Gastroesophageal sphincter (tissue), 3 donors: ENCODE results near the gene UBAC2.

Experiments
- EP300 ChIP-seq: sonication (generic); formaldehyde crosslinking; IDR thresholded peaks from one replicate; pipeline ENCODE4 v1.6.1; 2017; ENCODE audit warnings: antibody characterized with exemption, mild to moderate bottlenecking
- POLR2A ChIP-seq, 2 donors: fragments of 450-650 bp; IDR thresholded peaks; one replicate each; pipeline ENCODE4 v1.6.1; 2017; ENCODE audit warnings: antibody characterized with exemption in 2 of 2, mild to moderate bottlenecking in 2 of 2, moderate library complexity in 1 of 2
- POLR2AphosphoS5 ChIP-seq: sonication (generic); formaldehyde crosslinking; IDR thresholded peaks from one replicate; pipeline ENCODE4 v1.6.1; 2017; ENCODE audit warnings: antibody characterized with exemption
- TF ChIP-seq, protein P1 (sequence below), 4 experiments: fragments of 200-600 bp in 2 of 4; fragments of 450-650 bp in 2 of 4; sonication (generic) in 1 of 4; IDR thresholded peaks; one replicate each; pipeline ENCODE4 v1.5.1; 2017 to 2019; ENCODE audit warnings: antibody characterized with exemption in 4 of 4, mild to moderate bottlenecking in 2 of 4, moderate library complexity in 2 of 4

- TF ChIP-seq, protein P1, sequence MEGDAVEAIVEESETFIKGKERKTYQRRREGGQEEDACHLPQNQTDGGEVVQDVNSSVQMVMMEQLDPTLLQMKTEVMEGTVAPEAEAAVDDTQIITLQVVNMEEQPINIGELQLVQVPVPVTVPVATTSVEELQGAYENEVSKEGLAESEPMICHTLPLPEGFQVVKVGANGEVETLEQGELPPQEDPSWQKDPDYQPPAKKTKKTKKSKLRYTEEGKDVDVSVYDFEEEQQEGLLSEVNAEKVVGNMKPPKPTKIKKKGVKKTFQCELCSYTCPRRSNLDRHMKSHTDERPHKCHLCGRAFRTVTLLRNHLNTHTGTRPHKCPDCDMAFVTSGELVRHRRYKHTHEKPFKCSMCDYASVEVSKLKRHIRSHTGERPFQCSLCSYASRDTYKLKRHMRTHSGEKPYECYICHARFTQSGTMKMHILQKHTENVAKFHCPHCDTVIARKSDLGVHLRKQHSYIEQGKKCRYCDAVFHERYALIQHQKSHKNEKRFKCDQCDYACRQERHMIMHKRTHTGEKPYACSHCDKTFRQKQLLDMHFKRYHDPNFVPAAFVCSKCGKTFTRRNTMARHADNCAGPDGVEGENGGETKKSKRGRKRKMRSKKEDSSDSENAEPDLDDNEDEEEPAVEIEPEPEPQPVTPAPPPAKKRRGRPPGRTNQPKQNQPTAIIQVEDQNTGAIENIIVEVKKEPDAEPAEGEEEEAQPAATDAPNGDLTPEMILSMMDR (IDR thresholded peaks at IDR 0.05): no peak
- TF ChIP-seq POLR2AphosphoS5: no peak
- no peak for TF ChIP-seq EP300
- no peak for TF ChIP-seq POLR2A (IDR thresholded peaks at IDR 0.05)
Observed at GRCh38 chr13:99363949-99364348, 163.3 kb downstream of the UBAC2 start.
